GM12878 (cell line): ENCODE measurements around the gene THAP2. TPM values are rescaled to one million over a fixed set of nuclear protein-coding genes. Genes with fewer than 3 reads are reported as not detected.

Experiments used
- ATAC-seq: fragments of 200-7000 bp; cut with Tn5 transposase; 3 replicates; pipeline ENCODE4 v1.9.1; 2020; ENCODE audit warnings: mild to moderate bottlenecking, moderate library complexity
- BruUV-seq: library from RNA; stranded (reverse); fragments of 400-500 nt; replicated peaks from 2 replicates; lab custom pipeline; 2021; lab: Mats Ljungman, UMichigan
- CTCF ChIA-PET: fragments of 300-600 bp; sonication (Branson Sonifier 250); formaldehyde crosslinking; extraction: SDS; loops from one replicate; lab custom pipeline; 2021; ENCODE audit warnings: inconsistent platforms; lab: Yijun Ruan, JAX
- POLR2A ChIA-PET: fragments of 350-600 bp; formaldehyde crosslinking; extraction: SDS; loops from one replicate; lab custom pipeline; 2021; ENCODE audit warnings: inconsistent platforms; lab: Charles Lee
- RAD21 ChIA-PET: fragments of 300-600 bp; sonication (Branson Sonifier 250); formaldehyde crosslinking; loops from one replicate; lab custom pipeline; 2023; ENCODE audit warnings: antibody characterized with exemption; ENCODE audit not compliant: unreplicated experiment; lab: Charles Lee
- SMC1A ChIA-PET: fragments of 300-600 bp; sonication (Branson Sonifier 250); formaldehyde crosslinking; loops from one replicate; lab custom pipeline; 2023; ENCODE audit not compliant: unreplicated experiment, uncharacterized antibody; lab: Charles Lee
- DNase-seq: peaks from one replicate; pipeline ENCODE4 v3.0.0-alpha.2; 2011; ENCODE audit warnings: low read depth, low spot score
- FAIRE-seq: peaks from 3 replicates; lab custom pipeline; 2011; peaks lifted over from hg19 to GRCh38; lab: Jason Lieb, UNC
- H2AFZ ChIP-seq: 2 replicates; pipeline ENCODE4 v1.6.0; 2011; ENCODE audit warnings: low read depth, low read length, control low read depth; ENCODE audit not compliant: control insufficient read depth
- H3K27ac ChIP-seq: 2 replicates; pipeline ENCODE4 v1.5.1; 2011; ENCODE audit warnings: control low read depth; ENCODE audit not compliant: control insufficient read depth, insufficient read depth
- H3K27me3 ChIP-seq, 2 experiments: replicated peaks in 1 of 2; 2 replicates each; pipeline versions ENCODE4 v1.6.0 to v1.6.1; 2011; ENCODE audit warnings: low read length in 1 of 2; ENCODE audit not compliant: control insufficient read depth in 2 of 2, insufficient read depth in 2 of 2
- H3K36me3 ChIP-seq, 2 experiments: 2 replicates each; pipeline ENCODE4 v1.5.1; 2011; ENCODE audit warnings: low read length in 1 of 2; ENCODE audit not compliant: control insufficient read depth in 2 of 2, insufficient read depth in 2 of 2
- H3K4me1 ChIP-seq: 2 replicates; pipeline ENCODE4 v1.6.1; 2011; ENCODE audit warnings: mild to moderate bottlenecking, low read length, moderate library complexity, mixed read lengths; ENCODE audit not compliant: control insufficient read depth, insufficient read depth
- H3K4me2 ChIP-seq: 2 replicates; pipeline ENCODE4 v1.6.0; 2011; ENCODE audit warnings: control low read depth; ENCODE audit not compliant: control insufficient read depth, insufficient read depth
- H3K4me3 ChIP-seq: fragments of 200-600 bp; sonication (generic); 2 replicates; pipeline ENCODE4 v1.5.1; 2016
- H3K79me2 ChIP-seq: 2 replicates; pipeline ENCODE4 v1.6.0; 2011; ENCODE audit warnings: low read length; ENCODE audit not compliant: control insufficient read depth, insufficient read depth
- H3K9ac ChIP-seq: 2 replicates; pipeline ENCODE4 v1.8.0; 2011; ENCODE audit warnings: low read length, control low read depth, mixed read lengths; ENCODE audit not compliant: control insufficient read depth, insufficient read depth
- H3K9me3 ChIP-seq: replicated peaks from 3 replicates; pipeline ENCODE4 v1.5.1; 2011; ENCODE audit warnings: mild to moderate bottlenecking, low read length; ENCODE audit not compliant: control insufficient read depth, insufficient read depth
- H4K20me1 ChIP-seq: 2 replicates; pipeline ENCODE4 v1.6.0; 2011; ENCODE audit not compliant: control insufficient read depth, insufficient read depth
- CBX5 ChIP-seq: sonication (generic); IDR thresholded peaks from 2 replicates; pipeline ENCODE4 v1.6.1; 2016; ENCODE audit warnings: low read depth, moderate library complexity, mild to moderate bottlenecking, inconsistent platforms
- CHD4 ChIP-seq: fragments of 200-600 bp; sonication (generic); IDR thresholded peaks from 2 replicates; pipeline ENCODE4 v1.6.1; 2016; ENCODE audit warnings: mild to moderate bottlenecking
- ETV6 ChIP-seq, 2 experiments: fragments of 450-650 bp in 1 of 2; IDR thresholded peaks in 1 of 2; conservative IDR thresholded peaks in 1 of 2; 2 replicates each; pipeline ENCODE4 v1.6.1; 2014; ENCODE audit warnings: antibody characterized with exemption in 1 of 2, borderline replicate concordance in 1 of 2, low read depth in 1 of 2, mild to moderate bottlenecking in 1 of 2, moderate library complexity in 1 of 2
- KDM1A ChIP-seq: fragments of 200-600 bp; sonication (generic); IDR thresholded peaks from 2 replicates; pipeline ENCODE4 v1.6.1; 2016; ENCODE audit warnings: borderline replicate concordance
- LARP7 ChIP-seq: fragments of 450-650 bp; IDR thresholded peaks from 2 replicates; pipeline ENCODE4 v1.6.1; 2017; ENCODE audit warnings: mild to moderate bottlenecking
- MTA3 ChIP-seq: IDR thresholded peaks from 2 replicates; pipeline ENCODE4 v1.6.1; 2012; ENCODE audit warnings: low read length, inconsistent platforms, borderline replicate concordance
- MXI1 ChIP-seq: fragments of 150-350 bp; IDR thresholded peaks from 2 replicates; pipeline ENCODE4 v1.6.1; 2011; ENCODE audit warnings: low read depth, mild to moderate bottlenecking, inconsistent platforms, low read length, improper control_type of control experiment
- NBN ChIP-seq: fragments of 450-650 bp; IDR thresholded peaks from 2 replicates; pipeline ENCODE4 v1.6.1; 2016
- NR2C1 ChIP-seq: fragments of 450-650 bp; IDR thresholded peaks from 2 replicates; pipeline ENCODE4 v1.6.1; 2017; ENCODE audit warnings: antibody characterized with exemption, mild to moderate bottlenecking, moderate library complexity
- NR2C2 ChIP-seq: IDR thresholded peaks from 2 replicates; pipeline ENCODE4 v1.6.1; 2011; ENCODE audit warnings: borderline replicate concordance, low read depth; ENCODE audit not compliant: control insufficient read depth, insufficient read length
- NRF1 ChIP-seq: conservative IDR thresholded peaks from 2 replicates; pipeline ENCODE4 v1.6.1; 2011; ENCODE audit warnings: mild to moderate bottlenecking, low read depth, low read length, improper control_type of control experiment
- RAD51 ChIP-seq: fragments of 450-650 bp; IDR thresholded peaks from 2 replicates; pipeline ENCODE4 v1.6.1; 2016; ENCODE audit warnings: moderate library complexity, mild to moderate bottlenecking, inconsistent platforms
- RCOR1 ChIP-seq: conservative IDR thresholded peaks from 2 replicates; pipeline ENCODE4 v1.6.1; 2012; ENCODE audit warnings: low read depth, low read length, improper control_type of control experiment
- SP1 ChIP-seq: IDR thresholded peaks from one replicate; pipeline ENCODE4 v1.6.1; 2011; ENCODE audit warnings: low read depth, low read length
- YBX1 ChIP-seq: fragments of 450-650 bp; IDR thresholded peaks from 2 replicates; pipeline ENCODE4 v1.6.1; 2016; ENCODE audit warnings: antibody characterized with exemption
- ZNF217 ChIP-seq: fragments of 450-650 bp; IDR thresholded peaks from 2 replicates; pipeline ENCODE4 v1.6.1; 2017; ENCODE audit warnings: antibody characterized with exemption, mild to moderate bottlenecking
- WGBS: methylation state at CpG from one replicate; pipeline ENCODE4 v1.1.6; 2016; ENCODE audit warnings: low lambda C conversion rate; ENCODE audit not compliant: insufficient replicate concordance, insufficient coverage; ENCODE audit errors: missing lambda C conversion rate; 5-methylcytosine and 5-hydroxymethylcytosine counted together
- in situ Hi-C: fragments of 300-500 bp; cut with MboI; formaldehyde crosslinking; loops from 9 replicates; pipeline ENCODE4 v1.14.3; 2018; ENCODE audit warnings: mixed read lengths
- intact Hi-C: fragments of 100-400 bp; cut with micrococcal nuclease; formaldehyde crosslinking; loops from one replicate; pipeline ENCODE4 v1.14.2; 2022; ENCODE audit not compliant: unreplicated experiment
- polyA plus RNA-seq, 11 experiments: library from polyadenylated mRNA; depleted of rRNA in 4 of 11; unstranded in 6 of 11; stranded (reverse) in 5 of 11; fragments of >200 nt; fragmentation: Nextera tagmentation in 4 of 11; fragmentation: Illumina TruSeq in 1 of 11; extraction: Ambion mirVana in 4 of 11; extraction: Trizol in 1 of 11; gene quantifications; 1 replicate in 1 of 11; 2 replicates in 10 of 11; pipeline versions ENCODE4 v1.2.1 to v1.2.3, GENCODE V29; 2011 to 2016; ENCODE audit warnings: inconsistent platforms in 2 of 11, missing spikeins in 2 of 11, low read depth in 1 of 11
- total RNA-seq, 4 experiments: library from RNA; depleted of rRNA in 3 of 4; stranded (reverse); fragments of >200 nt in 3 of 4; fragmentation: Illumina TruSeq in 1 of 4; extraction: Trizol in 1 of 4; gene quantifications; 2 replicates each; pipeline versions ENCODE4 v1.2.1 to v1.2.3, GENCODE V29; 2013 to 2021
- TF ChIP-seq, protein P1 (sequence below): fragments of 450-650 bp; formaldehyde crosslinking; IDR thresholded peaks from 2 replicates; pipeline ENCODE4 v1.4.0; 2020; ENCODE audit warnings: mild to moderate bottlenecking, moderate library complexity

THAP2 gene
- total and polyA plus RNA-seq, 10 of the 15 experiments (the other 5 are each of a cell fraction or from before 2014, with no cell fraction given): 4.1 to 18.0 (median 7.3) TPM

DNA sequence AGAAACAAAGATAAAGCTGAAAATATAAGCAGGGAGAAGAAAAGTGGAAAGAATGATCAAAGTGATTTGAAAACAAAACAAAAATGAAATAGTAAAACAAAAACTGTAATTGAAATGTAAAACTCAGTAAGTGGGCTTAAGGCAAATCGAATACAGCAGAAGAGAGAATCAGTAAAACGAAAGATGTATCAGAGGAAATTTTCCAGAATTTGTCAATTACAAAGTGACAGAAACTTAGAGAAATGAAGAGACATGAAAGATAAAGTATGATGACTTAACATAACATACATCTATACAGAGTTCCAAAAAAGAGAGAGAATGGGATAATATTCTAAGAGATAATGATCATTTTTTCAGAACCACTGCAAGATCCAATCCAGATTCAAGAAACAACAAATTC, 11.0 kb upstream of the THAP2 start:
- no peak for FAIRE-seq
- H3K36me3 ChIP-seq: peaks cover 0 to 39% of the 10 kb centered on the region in 2 experiments; a peak in 2 of 4 replicates
- WGBS: 100% methylated on average over 2 of the region's 2 CpGs
- RAD21 ChIA-PET: no interaction called here
- no peak for DNase-seq
- no peak for ATAC-seq
- no peak overlapping the region for H3K4me2 ChIP-seq
- intact Hi-C loops: no loop called here
- no peak overlapping the region for H3K27ac ChIP-seq
- CTCF ChIA-PET: interaction anchor here (1.0 kb wide), 1 partner anchor 17 kb away, joined by 4 read pairs; no protein-coding TSS in a partner anchor
- POLR2A ChIA-PET: no interaction called here
- H3K9ac ChIP-seq: no peak overlapping the region
- peaks cover 67% of the 10 kb centered on the region for H3K79me2 ChIP-seq
- SMC1A ChIA-PET: interaction anchor here (0.9 to 1.0 kb wide), 2 partner anchors 8 to 11 kb away, joined by 3 read pairs; partner anchors contain the start of genes THAP2 and ZFC3H1
- H3K4me3 ChIP-seq: no peak overlapping the region
- no peaks in the 10 kb centered on the region for H3K27me3 ChIP-seq
- TF ChIP-seq SP1 (no peak), NRF1 (no peak), NR2C2 (no peak), KDM1A (no peak), ZNF217 (0 out of 2 replicates have a peak, but pooled peaks have one; percentile 27), CBX5 (peak; percentile 82)
- H2AFZ ChIP-seq: no peak overlapping the region
- BruUV-seq: no TSS peak
- no peaks in the 10 kb centered on the region for H4K20me1 ChIP-seq
- H3K4me1 ChIP-seq: no peaks in the 10 kb centered on the region
- H3K9me3 ChIP-seq: peaks cover 17% of the 10 kb centered on the region
- in situ Hi-C loops: no loop called here

DNA sequence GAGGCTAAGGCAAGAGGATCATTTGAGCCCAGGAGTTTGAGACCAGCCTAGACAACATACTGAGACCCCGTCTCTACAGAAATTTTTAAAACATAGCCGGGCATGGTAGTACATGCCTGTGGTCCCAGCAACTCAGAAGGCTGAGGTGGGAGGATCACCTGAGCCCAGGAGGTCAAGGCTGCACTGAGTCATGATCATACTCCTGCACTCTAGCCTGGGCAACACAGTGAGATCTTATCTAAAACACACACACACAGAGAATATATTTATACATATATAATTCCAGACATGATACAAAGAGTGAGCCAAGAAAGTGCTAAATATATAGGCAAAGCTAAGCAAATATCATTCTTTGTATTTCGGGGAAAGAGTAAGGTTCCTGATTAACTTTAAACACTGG, 9.9 kb upstream of the THAP2 start:
- POLR2A ChIA-PET: no interaction called here
- Histone ChIP-seq H3K9ac (no peak overlapping the region), H4K20me1 (no peaks in the 10 kb centered on the region), H3K4me3 (no peak overlapping the region), H3K4me2 (no peak overlapping the region), H3K27ac (no peak overlapping the region), H3K4me1 (no peaks in the 10 kb centered on the region), H3K27me3 (no peaks in the 10 kb centered on the region), H3K36me3 (peaks cover 0 to 45% of the 10 kb centered on the region in 2 experiments; a peak in 2 of 4 replicates), H3K79me2 (peaks cover 67% of the 10 kb centered on the region), H3K9me3 (peaks cover 17% of the 10 kb centered on the region), H2AFZ (no peak overlapping the region)
- no TSS peak for BruUV-seq
- WGBS: 83% methylated on average over 3 of the region's 3 CpGs
- RAD21 ChIA-PET: interaction anchor here (1.0 to 1.2 kb wide), 2 partner anchors 9 to 32 kb away, joined by 4 to 6 read pairs; partner anchors contain the start of genes TMEM19 and ZFC3H1
- DNase-seq: no peak
- intact Hi-C loops (no loop called here), in situ Hi-C loops (no loop called here)
- ATAC-seq: no peak
- CTCF ChIA-PET: interaction anchor here (1.4 kb wide), 1 partner anchor 18 kb away, joined by 7 read pairs; no protein-coding TSS in a partner anchor
- no peak for FAIRE-seq
- SMC1A ChIA-PET: interaction anchor here (1.1 to 1.4 kb wide), 3 partner anchors 9 to 70 kb away, joined by 3 to 5 read pairs (median 3); no protein-coding TSS in a partner anchor
- no peak for TF ChIP-seq ETV6 (conservative IDR thresholded peaks at IDR 0.05 in 1 of 2, IDR thresholded peaks at IDR 0.05 in 1 of 2; ENCODE audit: borderline replicate concordance in 1 of 2, low read depth in 1 of 2)
- TF ChIP-seq KDM1A: no peak
- TF ChIP-seq, protein P1, sequence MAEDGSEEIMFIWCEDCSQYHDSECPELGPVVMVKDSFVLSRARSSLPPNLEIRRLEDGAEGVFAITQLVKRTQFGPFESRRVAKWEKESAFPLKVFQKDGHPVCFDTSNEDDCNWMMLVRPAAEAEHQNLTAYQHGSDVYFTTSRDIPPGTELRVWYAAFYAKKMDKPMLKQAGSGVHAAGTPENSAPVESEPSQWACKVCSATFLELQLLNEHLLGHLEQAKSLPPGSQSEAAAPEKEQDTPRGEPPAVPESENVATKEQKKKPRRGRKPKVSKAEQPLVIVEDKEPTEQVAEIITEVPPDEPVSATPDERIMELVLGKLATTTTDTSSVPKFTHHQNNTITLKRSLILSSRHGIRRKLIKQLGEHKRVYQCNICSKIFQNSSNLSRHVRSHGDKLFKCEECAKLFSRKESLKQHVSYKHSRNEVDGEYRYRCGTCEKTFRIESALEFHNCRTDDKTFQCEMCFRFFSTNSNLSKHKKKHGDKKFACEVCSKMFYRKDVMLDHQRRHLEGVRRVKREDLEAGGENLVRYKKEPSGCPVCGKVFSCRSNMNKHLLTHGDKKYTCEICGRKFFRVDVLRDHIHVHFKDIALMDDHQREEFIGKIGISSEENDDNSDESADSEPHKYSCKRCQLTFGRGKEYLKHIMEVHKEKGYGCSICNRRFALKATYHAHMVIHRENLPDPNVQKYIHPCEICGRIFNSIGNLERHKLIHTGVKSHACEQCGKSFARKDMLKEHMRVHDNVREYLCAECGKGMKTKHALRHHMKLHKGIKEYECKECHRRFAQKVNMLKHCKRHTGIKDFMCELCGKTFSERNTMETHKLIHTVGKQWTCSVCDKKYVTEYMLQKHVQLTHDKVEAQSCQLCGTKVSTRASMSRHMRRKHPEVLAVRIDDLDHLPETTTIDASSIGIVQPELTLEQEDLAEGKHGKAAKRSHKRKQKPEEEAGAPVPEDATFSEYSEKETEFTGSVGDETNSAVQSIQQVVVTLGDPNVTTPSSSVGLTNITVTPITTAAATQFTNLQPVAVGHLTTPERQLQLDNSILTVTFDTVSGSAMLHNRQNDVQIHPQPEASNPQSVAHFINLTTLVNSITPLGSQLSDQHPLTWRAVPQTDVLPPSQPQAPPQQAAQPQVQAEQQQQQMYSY: no peak
- TF ChIP-seq NR2C1: no peak
- no peak for TF ChIP-seq MXI1
- TF ChIP-seq CHD4: no peak
- TF ChIP-seq YBX1: no peak
- no peak for TF ChIP-seq LARP7
- TF ChIP-seq NBN: no peak
- no peak for TF ChIP-seq RCOR1
- no peak for TF ChIP-seq RAD51
- TF ChIP-seq MTA3: no peak
